ENCODE data around the gene KCNQ1.

KCNQ1 gene

DNA sequence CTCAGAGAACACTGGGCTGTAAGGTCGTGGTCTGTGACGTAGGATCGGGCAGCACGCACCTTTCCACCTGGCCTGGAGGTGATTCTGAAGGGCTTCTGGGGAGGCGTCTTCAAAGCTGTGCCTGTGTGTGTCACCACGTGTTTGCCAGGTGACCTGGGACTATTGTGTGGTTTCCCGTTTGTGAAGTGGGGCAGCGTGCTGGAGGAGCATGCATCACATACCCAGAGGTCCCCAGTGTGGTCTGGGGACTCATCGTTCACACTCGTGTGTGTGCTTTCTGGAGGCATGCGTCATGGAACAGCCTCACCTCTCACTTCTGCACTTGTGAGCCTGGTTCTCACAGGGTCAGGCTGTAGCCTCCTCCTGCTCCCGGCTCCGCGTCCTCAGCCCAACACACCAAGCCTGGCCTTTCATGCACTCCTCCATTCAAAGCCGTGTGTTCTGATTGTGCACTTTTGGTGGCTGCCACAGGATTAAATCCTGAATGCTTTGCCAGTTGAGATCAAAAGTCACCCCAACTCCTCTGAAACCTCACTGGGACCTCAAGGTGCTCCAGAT lies 148.7 kb downstream of the KCNQ1 start:
- TF ChIP-seq EZH2 (IDR thresholded peaks at IDR 0.05; ENCODE audit: borderline replicate concordance, low read depth, low read length, severe bottlenecking) (no peak), CTCF (IDR thresholded peaks at IDR 0.05; ENCODE audit: borderline replicate concordance, extremely low read depth, low read length, poor library complexity, severe bottlenecking) (no peak)
- Histone ChIP-seq H2AFZ (ENCODE audit: low read depth, low read length) (no peak overlapping the region), H3K27me3 (ENCODE audit: insufficient read depth, low read length, poor library complexity) (peaks cover 3% of the 10 kb centered on the region), H3K4me1 (ENCODE audit: insufficient read depth, low read length) (no peaks in the 10 kb centered on the region), H3K36me3 (ENCODE audit: insufficient read depth, low read length) (no peaks in the 10 kb centered on the region), H3K27ac (ENCODE audit: low read length) (no peak overlapping the region), H3K9ac (ENCODE audit: low read depth, low read length) (no peak overlapping the region), H3K9me3 (ENCODE audit: insufficient read depth, low read length, severe bottlenecking) (peaks cover under 1% of the 10 kb centered on the region), H3K4me3 (ENCODE audit: low read depth in 1 of 2, low read length in 2 of 2) (no peak overlapping the region), H3K4me2 (ENCODE audit: insufficient read depth, low read length) (no peak overlapping the region), H3K79me2 (ENCODE audit: insufficient read depth, low read length) (no peaks in the 10 kb centered on the region), H4K20me1 (ENCODE audit: insufficient read depth, low read length) (no peaks in the 10 kb centered on the region; the same call in 1 of the 2 replicates)
- DNase-seq (no peak), ATAC-seq (ENCODE audit: insufficient read depth, low read depth) (no peak)

DNA sequence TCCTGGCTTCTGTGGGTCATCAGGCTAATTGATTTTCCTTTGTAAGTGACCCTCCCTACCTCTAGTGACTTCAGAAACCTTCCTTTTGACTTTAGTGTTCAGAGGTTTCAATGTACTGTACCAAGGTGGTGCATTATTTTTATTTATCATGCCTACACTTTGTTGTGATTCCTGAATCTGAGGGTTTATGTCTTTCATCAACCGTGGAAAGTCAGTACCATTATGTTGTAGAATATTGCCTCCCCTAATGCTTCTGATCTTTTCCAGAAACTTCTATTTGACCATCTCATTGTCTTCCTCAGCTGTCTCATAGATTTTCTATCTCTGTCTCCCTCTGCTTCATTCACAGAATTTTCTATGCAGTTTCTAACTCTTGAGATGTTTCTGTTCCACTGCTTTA lies 149.5 kb downstream of the KCNQ1 start:
- H3K36me3 ChIP-seq (ENCODE audit: insufficient read depth, low read length): no peaks in the 10 kb centered on the region
- no peak overlapping the region for H2AFZ ChIP-seq (ENCODE audit: low read depth, low read length)
- peaks cover 6% of the 10 kb centered on the region for H3K9me3 ChIP-seq (ENCODE audit: insufficient read depth, low read length, severe bottlenecking)
- no peaks in the 10 kb centered on the region; the same call in 1 of the 2 replicates for H4K20me1 ChIP-seq (ENCODE audit: insufficient read depth, low read length)
- H3K27me3 ChIP-seq (ENCODE audit: insufficient read depth, low read length, poor library complexity): peaks cover 3% of the 10 kb centered on the region
- no peak overlapping the region for H3K4me2 ChIP-seq (ENCODE audit: insufficient read depth, low read length)
- H3K4me3 ChIP-seq (ENCODE audit: low read depth in 1 of 2, low read length in 2 of 2): no peak overlapping the region
- H3K79me2 ChIP-seq (ENCODE audit: insufficient read depth, low read length): no peaks in the 10 kb centered on the region
- H3K9ac ChIP-seq (ENCODE audit: low read depth, low read length): no peak overlapping the region
- H3K4me1 ChIP-seq (ENCODE audit: insufficient read depth, low read length): no peaks in the 10 kb centered on the region
- no peak for DNase-seq
- no peak overlapping the region for H3K27ac ChIP-seq (ENCODE audit: low read length)
- no peak for TF ChIP-seq EZH2 (IDR thresholded peaks at IDR 0.05; ENCODE audit: borderline replicate concordance, low read depth, low read length, severe bottlenecking)
- TF ChIP-seq CTCF (IDR thresholded peaks at IDR 0.05; ENCODE audit: borderline replicate concordance, extremely low read depth, low read length, poor library complexity, severe bottlenecking): no peak
- ATAC-seq (ENCODE audit: insufficient read depth, low read depth): no peak

DNA sequence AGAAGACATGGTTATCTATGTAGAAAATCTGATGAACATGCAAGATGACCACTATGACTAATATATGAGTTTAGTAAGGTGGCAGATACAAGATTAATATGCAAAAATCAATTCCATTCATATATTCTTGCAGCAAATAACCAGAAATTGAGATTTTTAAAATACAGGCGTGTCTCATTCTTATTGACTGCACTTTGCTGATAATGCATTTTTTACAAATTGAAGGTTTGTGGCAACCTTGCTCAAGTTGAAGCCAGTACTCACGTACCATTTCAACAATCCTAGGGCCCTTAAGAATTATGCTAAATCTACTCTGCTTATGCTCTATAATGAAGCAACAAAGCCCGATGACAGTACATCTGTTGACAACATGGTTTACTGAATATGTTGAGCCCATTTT lies 150.4 kb downstream of the KCNQ1 start:
- no peaks in the 10 kb centered on the region for H3K36me3 ChIP-seq (ENCODE audit: insufficient read depth, low read length)
- no peak overlapping the region for H3K4me3 ChIP-seq (ENCODE audit: low read depth in 1 of 2, low read length in 2 of 2)
- H3K27ac ChIP-seq (ENCODE audit: low read length): no peak overlapping the region
- H3K9ac ChIP-seq (ENCODE audit: low read depth, low read length): no peak overlapping the region
- TF ChIP-seq EZH2 (IDR thresholded peaks at IDR 0.05; ENCODE audit: borderline replicate concordance, low read depth, low read length, severe bottlenecking): no peak
- no peak for TF ChIP-seq CTCF (IDR thresholded peaks at IDR 0.05; ENCODE audit: borderline replicate concordance, extremely low read depth, low read length, poor library complexity, severe bottlenecking)
- H2AFZ ChIP-seq (ENCODE audit: low read depth, low read length): no peak overlapping the region
- H3K4me2 ChIP-seq (ENCODE audit: insufficient read depth, low read length): no peak overlapping the region
- H3K9me3 ChIP-seq (ENCODE audit: insufficient read depth, low read length, severe bottlenecking): peaks cover 6% of the 10 kb centered on the region
- peaks cover 3% of the 10 kb centered on the region for H3K27me3 ChIP-seq (ENCODE audit: insufficient read depth, low read length, poor library complexity)
- H3K4me1 ChIP-seq (ENCODE audit: insufficient read depth, low read length): no peaks in the 10 kb centered on the region
- no peaks in the 10 kb centered on the region for H3K79me2 ChIP-seq (ENCODE audit: insufficient read depth, low read length)
- DNase-seq (no peak), ATAC-seq (ENCODE audit: insufficient read depth, low read depth) (no peak)
- H4K20me1 ChIP-seq (ENCODE audit: insufficient read depth, low read length): no peaks in the 10 kb centered on the region; the same call in 1 of the 2 replicates
